ENCODE data around the gene POLQ.

The POLQ gene

GRCh38 chr3:121557426-121557934 is 11.7 kb upstream of the POLQ start:
- no peaks in the 10 kb centered on the region for H3K27me3 ChIP-seq
- no peaks in the 10 kb centered on the region for H3K36me3 ChIP-seq
- H3K4me3 ChIP-seq = no peak overlapping the region
- H3K9ac ChIP-seq = no peak overlapping the region
- TF ChIP-seq Cebpa-rat (IDR thresholded peaks at IDR 0.05) = no peak
- H3K4me2 ChIP-seq = no peak overlapping the region
- H3K4me1 ChIP-seq = no peaks in the 10 kb centered on the region
- H3K9me3 ChIP-seq = no peaks in the 10 kb centered on the region
- H4K20me1 ChIP-seq = no peaks in the 10 kb centered on the region
- no peak overlapping the region for H3K27ac ChIP-seq

GRCh38 chr3:121552797-121553196 is 7.0 kb upstream of the POLQ start:
- Histone ChIP-seq H3K9ac (no peak overlapping the region), H3K4me2 (no peak overlapping the region), H3K9me3 (no peaks in the 10 kb centered on the region), H3K4me3 (no peak overlapping the region), H3K36me3 (no peaks in the 10 kb centered on the region), H3K27ac (no peak overlapping the region), H3K27me3 (no peaks in the 10 kb centered on the region), H4K20me1 (no peaks in the 10 kb centered on the region), H3K4me1 (no peaks in the 10 kb centered on the region)
- no peak for TF ChIP-seq Cebpa-rat (IDR thresholded peaks at IDR 0.05)

- Histone ChIP-seq H3K27ac (no peak overlapping the region), H3K9me3 (no peaks in the 10 kb centered on the region), H3K36me3 (no peaks in the 10 kb centered on the region), H4K20me1 (no peaks in the 10 kb centered on the region), H3K27me3 (no peaks in the 10 kb centered on the region), H3K9ac (no peak overlapping the region), H3K4me3 (no peak overlapping the region), H3K4me2 (no peak overlapping the region), H3K4me1 (no peaks in the 10 kb centered on the region)
- TF ChIP-seq Cebpa-rat (IDR thresholded peaks at IDR 0.05) = no peak
These were observed 6.6 kb upstream of the POLQ start for GRCh38 chr3:121552379-121552778.

GRCh38 chr3:121545049-121545573 is 677 bp downstream of the POLQ start:
- TF ChIP-seq Cebpa-rat (IDR thresholded peaks at IDR 0.05) = no peak
- Histone ChIP-seq H3K36me3 (peaks cover 39% of the 10 kb centered on the region), H4K20me1 (no peaks in the 10 kb centered on the region), H3K9ac (peak overlapping the region; percentile 82), H3K9me3 (no peaks in the 10 kb centered on the region), H3K4me1 (peaks cover 19% of the 10 kb centered on the region), H3K4me2 (peak overlapping the region; percentile 92), H3K27me3 (no peaks in the 10 kb centered on the region), H3K27ac (peak overlapping the region; percentile 76), H3K4me3 (peak overlapping the region; percentile 81)

- Histone ChIP-seq H3K9ac (no peak overlapping the region), H3K27ac (no peak overlapping the region), H3K27me3 (no peaks in the 10 kb centered on the region), H3K4me1 (peaks cover 19% of the 10 kb centered on the region), H4K20me1 (no peaks in the 10 kb centered on the region), H3K36me3 (peaks cover 56% of the 10 kb centered on the region), H3K4me3 (no peak overlapping the region), H3K9me3 (no peaks in the 10 kb centered on the region), H3K4me2 (no peak overlapping the region)
- no peak for TF ChIP-seq Cebpa-rat (IDR thresholded peaks at IDR 0.05)
These were observed 2.9 kb downstream of the POLQ start for GRCh38 chr3:121542924-121543323.

- Histone ChIP-seq H3K4me1 (no peaks in the 10 kb centered on the region), H4K20me1 (no peaks in the 10 kb centered on the region), H3K9ac (no peak overlapping the region), H3K9me3 (no peaks in the 10 kb centered on the region), H3K4me2 (no peak overlapping the region), H3K4me3 (no peak overlapping the region), H3K36me3 (peaks cover 94% of the 10 kb centered on the region), H3K27me3 (no peaks in the 10 kb centered on the region), H3K27ac (no peak overlapping the region)
- no peak for TF ChIP-seq Cebpa-rat (IDR thresholded peaks at IDR 0.05)
These were observed 14.5 kb downstream of the POLQ start for GRCh38 chr3:121531269-121531668.

- Histone ChIP-seq H4K20me1 (no peaks in the 10 kb centered on the region), H3K36me3 (peaks cover 96% of the 10 kb centered on the region), H3K4me3 (no peak overlapping the region), H3K9ac (no peak overlapping the region), H3K27me3 (no peaks in the 10 kb centered on the region), H3K4me2 (no peak overlapping the region), H3K9me3 (no peaks in the 10 kb centered on the region), H3K4me1 (no peaks in the 10 kb centered on the region), H3K27ac (no peak overlapping the region)
- TF ChIP-seq Cebpa-rat (IDR thresholded peaks at IDR 0.05) = no peak
These were observed 16.5 kb downstream of the POLQ start for GRCh38 chr3:121529308-121529707.

GRCh38 chr3:121520510-121520909 is 25.3 kb downstream of the POLQ start:
- Histone ChIP-seq H4K20me1 (no peaks in the 10 kb centered on the region), H3K27me3 (no peaks in the 10 kb centered on the region), H3K9ac (no peak overlapping the region), H3K4me2 (no peak overlapping the region), H3K9me3 (peaks cover 26% of the 10 kb centered on the region), H3K36me3 (peaks cover 94% of the 10 kb centered on the region), H3K4me1 (no peaks in the 10 kb centered on the region; the same call in 1 of the 2 replicates), H3K4me3 (no peak overlapping the region), H3K27ac (no peak overlapping the region)
- no peak for TF ChIP-seq Cebpa-rat (IDR thresholded peaks at IDR 0.05)

GRCh38 chr3:121517953-121518655 is 27.7 kb downstream of the POLQ start:
- no peak for TF ChIP-seq Cebpa-rat (IDR thresholded peaks at IDR 0.05)
- Histone ChIP-seq H4K20me1 (no peaks in the 10 kb centered on the region), H3K9me3 (peaks cover 32% of the 10 kb centered on the region), H3K27ac (no peak overlapping the region), H3K36me3 (peaks cover 93% of the 10 kb centered on the region), H3K9ac (no peak overlapping the region), H3K4me3 (no peak overlapping the region), H3K4me2 (no peak overlapping the region), H3K4me1 (peaks cover 5% of the 10 kb centered on the region; the same call in 1 of the 2 replicates), H3K27me3 (no peaks in the 10 kb centered on the region)

GRCh38 chr3:121515862-121516261 is 29.9 kb downstream of the POLQ start:
- H3K4me1 ChIP-seq = peaks cover 5% of the 10 kb centered on the region; the same call in 1 of the 2 replicates
- peaks cover 32% of the 10 kb centered on the region for H3K9me3 ChIP-seq
- TF ChIP-seq Cebpa-rat (IDR thresholded peaks at IDR 0.05) = no peak
- peaks cover 90% of the 10 kb centered on the region for H3K36me3 ChIP-seq
- no peak overlapping the region for H3K9ac ChIP-seq
- no peak overlapping the region for H3K4me2 ChIP-seq
- no peaks in the 10 kb centered on the region for H4K20me1 ChIP-seq
- H3K27me3 ChIP-seq = no peaks in the 10 kb centered on the region
- no peak overlapping the region for H3K27ac ChIP-seq
- H3K4me3 ChIP-seq = no peak overlapping the region
